ENCODE results near the gene TTYH3.
A peak's percentile ranks its signal among the peaks of the same experiment; 100 is the strongest.

The TTYH3 gene

DNA sequence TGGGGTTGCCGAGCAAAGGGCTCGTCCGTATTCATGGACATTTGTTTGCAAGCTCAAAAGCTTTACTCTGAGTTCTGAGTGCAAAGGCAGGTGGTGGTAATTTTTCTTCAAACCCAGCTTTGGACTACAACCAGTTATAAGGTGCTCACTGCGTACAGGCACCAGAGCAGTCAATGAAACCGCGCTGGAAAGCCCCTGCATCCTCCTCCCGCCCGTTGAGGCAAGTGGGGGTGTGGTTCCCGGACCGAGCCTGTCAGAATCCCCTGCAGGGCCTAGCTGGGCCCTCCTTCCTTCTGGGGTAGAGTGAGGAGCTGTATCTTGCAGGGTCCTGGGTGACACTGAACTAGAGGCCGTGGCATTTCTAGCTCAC, 78.5 kb downstream of the TTYH3 start:
- in situ Hi-C loops (cut with MboI; ENCODE audit: low pct_unique_long_range_greater_than_20kb, low sequenced_read_pairs, unreplicated experiment): no loop called here
- TF ChIP-seq, protein P1, sequence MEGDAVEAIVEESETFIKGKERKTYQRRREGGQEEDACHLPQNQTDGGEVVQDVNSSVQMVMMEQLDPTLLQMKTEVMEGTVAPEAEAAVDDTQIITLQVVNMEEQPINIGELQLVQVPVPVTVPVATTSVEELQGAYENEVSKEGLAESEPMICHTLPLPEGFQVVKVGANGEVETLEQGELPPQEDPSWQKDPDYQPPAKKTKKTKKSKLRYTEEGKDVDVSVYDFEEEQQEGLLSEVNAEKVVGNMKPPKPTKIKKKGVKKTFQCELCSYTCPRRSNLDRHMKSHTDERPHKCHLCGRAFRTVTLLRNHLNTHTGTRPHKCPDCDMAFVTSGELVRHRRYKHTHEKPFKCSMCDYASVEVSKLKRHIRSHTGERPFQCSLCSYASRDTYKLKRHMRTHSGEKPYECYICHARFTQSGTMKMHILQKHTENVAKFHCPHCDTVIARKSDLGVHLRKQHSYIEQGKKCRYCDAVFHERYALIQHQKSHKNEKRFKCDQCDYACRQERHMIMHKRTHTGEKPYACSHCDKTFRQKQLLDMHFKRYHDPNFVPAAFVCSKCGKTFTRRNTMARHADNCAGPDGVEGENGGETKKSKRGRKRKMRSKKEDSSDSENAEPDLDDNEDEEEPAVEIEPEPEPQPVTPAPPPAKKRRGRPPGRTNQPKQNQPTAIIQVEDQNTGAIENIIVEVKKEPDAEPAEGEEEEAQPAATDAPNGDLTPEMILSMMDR (IDR thresholded peaks at IDR 0.05; ENCODE audit: extremely low read depth, insufficient read depth, missing control alignments): no peak
- DNase-seq (ENCODE audit: low spot score): peak; percentile 89

- no peak for DNase-seq (ENCODE audit: low spot score)
- in situ Hi-C loops (cut with MboI; ENCODE audit: low pct_unique_long_range_greater_than_20kb, low sequenced_read_pairs, unreplicated experiment): no loop called here
- TF ChIP-seq, protein P1 (IDR thresholded peaks at IDR 0.05; ENCODE audit: extremely low read depth, insufficient read depth, missing control alignments): no peak
These were observed 79.2 kb downstream of the TTYH3 start for GRCh38 chr7:2710901-2711551.

GRCh38 chr7:2711895-2712675, 80.3 kb downstream of the TTYH3 start:
- TF ChIP-seq, protein P1 (IDR thresholded peaks at IDR 0.05; ENCODE audit: extremely low read depth, insufficient read depth, missing control alignments): no peak
- no peak for DNase-seq (ENCODE audit: low spot score)
- in situ Hi-C loops (cut with MboI; ENCODE audit: low pct_unique_long_range_greater_than_20kb, low sequenced_read_pairs, unreplicated experiment): no loop called here

DNA sequence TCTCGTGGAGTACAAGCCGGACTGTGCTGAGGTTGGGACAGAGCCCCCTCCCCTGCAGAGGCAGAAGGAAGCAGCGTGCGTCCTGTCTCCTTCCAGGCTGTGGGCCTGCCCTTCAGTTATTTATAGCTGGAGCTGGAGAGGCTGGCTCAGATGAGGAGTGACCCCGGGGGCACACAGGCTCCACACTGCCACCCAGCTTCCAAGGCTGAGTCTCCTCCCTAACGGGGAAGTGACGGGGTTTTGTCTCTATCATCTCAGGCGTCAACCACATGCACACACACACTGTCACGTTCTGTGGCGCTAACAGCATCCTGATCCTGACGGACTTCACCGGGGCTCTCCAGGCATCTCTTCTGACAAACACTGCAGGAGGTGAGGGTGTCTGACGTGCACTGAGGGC, 81.6 kb downstream of the TTYH3 start:
- TF ChIP-seq, protein P1 (IDR thresholded peaks at IDR 0.05; ENCODE audit: extremely low read depth, insufficient read depth, missing control alignments): no peak
- no peak for DNase-seq (ENCODE audit: low spot score)
- in situ Hi-C loops (cut with MboI; ENCODE audit: low pct_unique_long_range_greater_than_20kb, low sequenced_read_pairs, unreplicated experiment): no loop called here

GRCh38 chr7:2713978-2714377, 82.2 kb downstream of the TTYH3 start:
- TF ChIP-seq, protein P1 (IDR thresholded peaks at IDR 0.05; ENCODE audit: extremely low read depth, insufficient read depth, missing control alignments): no peak
- in situ Hi-C loops (cut with MboI; ENCODE audit: low pct_unique_long_range_greater_than_20kb, low sequenced_read_pairs, unreplicated experiment): no loop called here
- no peak for DNase-seq (ENCODE audit: low spot score)
